Erythroblast (primary cell): Measurements from ENCODE around the gene RUNX3.
"Not testable (repeated sequence)": the region's sequence is repeated elsewhere in the genome, so short reads cannot be mapped to it uniquely, and the experiment has no call there.

Source experiments
- DNase-seq, 2 experiments: peaks; one replicate each; lab custom pipeline; 2025; lab: John Stamatoyannopoulos, UW
- GATA1 ChIP-seq: IDR thresholded peaks from 2 replicates; pipeline ENCODE4 v1.6.1; 2011; ENCODE audit warnings: low read depth, mild to moderate bottlenecking, control low read depth, low read length, moderate library complexity
- POLR2A ChIP-seq: IDR thresholded peaks from 2 replicates; pipeline ENCODE4 v1.6.1; 2011; ENCODE audit warnings: mild to moderate bottlenecking, low read length

Gene RUNX3

DNA sequence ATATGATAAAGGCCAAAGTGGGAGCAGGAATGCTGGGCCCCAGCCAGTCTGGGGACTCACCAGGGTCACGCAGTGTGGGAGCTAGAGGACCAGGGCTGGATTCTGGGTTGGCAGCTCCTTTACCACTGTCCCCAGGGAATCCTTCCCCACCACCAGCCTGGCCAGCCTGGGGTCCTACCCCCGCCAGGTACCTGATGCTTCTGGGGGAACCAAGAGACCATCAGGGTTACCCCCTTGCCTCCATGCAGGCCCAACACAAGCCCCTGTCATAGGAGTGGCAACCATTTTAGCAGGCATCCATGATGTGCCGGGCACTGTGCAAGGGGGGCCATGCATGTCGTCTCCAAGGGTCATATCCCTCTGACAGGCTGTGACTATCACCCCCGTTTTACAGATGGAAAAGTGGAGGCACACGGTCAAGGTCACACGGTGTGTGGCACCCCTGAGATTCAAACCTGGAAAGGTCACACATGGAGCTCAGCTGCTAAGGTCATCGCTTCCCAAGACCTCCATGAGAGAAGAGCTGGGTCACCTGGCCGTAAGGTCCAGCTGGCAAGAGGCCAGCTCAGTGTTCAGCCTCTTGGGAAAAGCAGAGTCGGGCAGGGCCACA, 16.4 kb downstream of the RUNX3 start:
- no peak for DNase-seq
- no peak for TF ChIP-seq POLR2A
- no peak for TF ChIP-seq GATA1

DNA sequence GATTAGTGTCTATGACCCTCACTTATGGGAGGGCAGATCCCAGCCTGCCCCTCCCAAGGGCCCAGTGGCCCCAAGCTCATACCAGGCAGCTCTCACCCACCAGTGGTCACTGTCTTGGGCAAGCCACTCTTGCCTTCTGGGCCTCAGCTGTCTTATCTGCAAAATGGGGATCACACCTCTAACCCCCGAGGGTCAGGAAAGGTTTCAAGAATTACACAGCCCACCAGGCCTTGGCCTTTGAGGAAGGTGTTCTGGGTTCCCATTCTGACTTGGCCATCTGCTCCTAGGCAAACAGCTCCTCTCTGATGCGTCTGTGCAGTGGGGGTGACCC, 16.8 kb downstream of the RUNX3 start:
- DNase-seq = no peak
- TF ChIP-seq GATA1 (no peak), POLR2A (no peak)

DNA sequence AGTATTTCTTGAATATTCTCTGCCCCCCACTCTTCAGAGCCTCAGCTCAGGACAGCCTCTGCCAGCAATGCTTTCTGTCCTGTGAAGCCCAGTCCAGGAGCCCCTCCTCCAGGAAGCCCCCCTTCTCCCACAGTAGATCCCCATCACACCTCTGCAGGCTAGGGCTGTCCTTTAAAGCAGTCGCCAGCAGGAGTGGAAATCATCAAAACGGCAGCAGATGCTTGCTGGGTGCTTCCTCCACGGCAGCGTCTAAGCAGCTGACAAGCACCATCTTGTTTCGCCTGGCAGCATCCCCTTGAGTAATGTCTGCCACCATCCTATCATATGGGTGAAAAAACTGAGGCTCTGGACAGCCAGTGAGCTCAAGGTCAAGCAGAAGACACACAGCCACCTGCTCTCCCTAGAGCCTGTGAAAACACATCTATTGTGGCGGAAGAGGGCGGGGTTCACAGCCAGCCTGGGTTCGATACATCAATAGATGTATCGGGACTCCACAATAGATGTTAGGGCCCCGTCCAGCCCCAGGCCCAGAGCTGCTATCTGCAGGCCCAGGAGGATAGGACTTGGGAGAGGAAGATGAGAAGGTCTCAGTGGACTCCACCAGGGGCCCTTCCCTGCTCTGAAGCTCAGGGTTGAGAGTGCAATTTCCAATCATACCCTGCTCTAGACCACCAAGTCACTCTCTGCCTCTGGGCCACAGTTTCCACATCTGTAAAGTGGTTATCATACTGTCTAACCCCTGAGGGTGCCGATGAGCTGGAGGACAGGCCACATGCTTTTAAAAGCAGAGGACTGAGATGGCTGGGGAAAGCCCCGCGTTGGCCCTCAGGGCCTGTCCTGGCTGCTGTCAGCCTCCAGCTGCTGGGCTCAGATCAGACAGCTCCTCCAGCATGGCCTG, 17.5 kb downstream of the RUNX3 start:
- no peak for DNase-seq
- no peak for TF ChIP-seq POLR2A
- TF ChIP-seq GATA1 = no peak

DNA sequence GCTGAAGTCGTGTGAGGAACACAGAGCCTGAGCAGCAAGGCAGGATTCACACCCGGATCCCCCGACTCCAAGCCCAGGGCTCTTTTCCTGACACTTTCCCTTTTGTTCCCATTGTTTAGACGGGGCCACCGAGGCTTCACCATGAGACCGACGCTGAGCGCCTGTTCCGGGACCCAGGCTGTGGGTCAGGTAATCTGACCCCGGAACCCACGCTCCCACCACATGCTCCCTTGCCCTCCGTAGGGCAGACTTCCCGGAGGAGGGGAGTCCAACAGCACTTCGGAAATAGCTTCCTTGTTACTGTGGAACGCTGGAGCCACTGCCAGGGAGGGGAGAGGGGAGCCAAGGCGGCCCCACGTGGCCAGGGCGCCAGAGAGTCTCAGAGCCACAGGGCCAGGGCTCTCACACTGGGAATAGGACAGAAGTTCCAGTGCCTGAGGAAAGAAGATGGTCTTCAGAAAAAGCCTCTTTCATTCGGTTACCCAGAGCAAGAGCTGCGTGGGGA, 18.4 kb downstream of the RUNX3 start:
- TF ChIP-seq GATA1 = no peak
- no peak for TF ChIP-seq POLR2A

DNA sequence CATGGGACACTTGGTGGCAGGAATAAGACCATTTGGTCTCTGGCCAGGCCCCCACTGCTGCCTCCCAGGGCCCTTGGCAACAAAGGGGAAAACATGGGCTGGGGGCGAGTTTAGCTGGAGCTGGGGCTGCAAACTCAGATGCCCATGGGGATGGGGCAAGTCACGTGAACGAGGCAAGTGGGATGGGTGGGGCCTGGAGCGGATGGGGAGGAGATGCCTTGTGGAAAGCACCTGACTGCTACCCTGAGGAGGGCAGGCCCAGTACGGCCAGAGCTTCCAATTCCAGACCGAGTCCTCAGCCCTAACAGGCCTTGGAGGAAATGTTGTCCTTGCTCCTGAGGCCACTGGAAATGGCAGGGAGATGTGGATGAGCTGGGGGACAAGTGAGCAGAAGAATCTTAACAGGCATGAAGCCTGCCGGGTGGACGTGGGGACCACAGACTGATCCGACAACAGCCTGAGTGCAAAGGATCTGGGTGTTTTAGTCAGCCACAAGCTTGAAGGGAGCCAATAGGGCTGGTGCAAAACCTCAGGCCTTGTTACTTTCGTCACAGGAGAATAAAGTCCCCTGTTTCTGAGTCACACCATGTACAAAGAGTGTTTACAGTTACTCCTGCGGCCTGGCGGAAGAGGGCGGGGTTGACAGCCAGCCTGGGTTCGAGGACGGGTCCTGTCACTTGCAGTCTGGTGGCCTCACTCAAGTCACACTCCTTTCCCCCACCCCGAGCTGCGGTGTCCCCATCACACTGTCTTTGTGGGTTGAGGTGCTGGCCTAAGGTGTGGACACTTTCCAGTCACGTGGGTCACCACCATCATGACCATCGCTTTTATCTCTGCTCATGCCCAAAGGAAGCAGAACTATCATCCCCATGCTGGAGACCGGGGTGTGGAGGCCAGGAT, 19.1 kb downstream of the RUNX3 start:
- TF ChIP-seq POLR2A = no peak
- no peak for TF ChIP-seq GATA1
- no peak for DNase-seq

More for the DNA sequence above, 18.4 kb downstream of the RUNX3 start:
- DNase-seq = no peak

DNA sequence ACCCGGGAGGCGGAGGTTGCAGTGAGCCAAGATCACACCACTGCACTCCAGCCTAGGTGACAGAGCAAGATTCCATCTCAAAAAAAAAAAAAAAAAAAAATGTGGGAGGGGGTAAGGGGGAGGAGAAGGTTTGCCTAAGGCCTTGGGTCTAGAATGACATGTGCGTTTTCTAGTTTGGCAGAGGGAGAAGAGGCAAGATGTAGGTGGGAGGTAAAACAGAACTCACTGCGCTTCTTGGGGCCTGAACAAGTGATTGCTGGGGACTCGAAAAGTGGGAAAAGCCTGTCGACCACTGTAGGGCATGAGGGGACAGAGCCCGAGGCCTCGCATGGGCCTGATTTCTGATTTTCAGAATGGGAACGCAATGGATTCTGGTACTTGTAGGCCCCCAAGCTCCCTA, 19.9 kb downstream of the RUNX3 start:
- no peak for TF ChIP-seq GATA1
- TF ChIP-seq POLR2A = no peak
- DNase-seq = no peak

DNA sequence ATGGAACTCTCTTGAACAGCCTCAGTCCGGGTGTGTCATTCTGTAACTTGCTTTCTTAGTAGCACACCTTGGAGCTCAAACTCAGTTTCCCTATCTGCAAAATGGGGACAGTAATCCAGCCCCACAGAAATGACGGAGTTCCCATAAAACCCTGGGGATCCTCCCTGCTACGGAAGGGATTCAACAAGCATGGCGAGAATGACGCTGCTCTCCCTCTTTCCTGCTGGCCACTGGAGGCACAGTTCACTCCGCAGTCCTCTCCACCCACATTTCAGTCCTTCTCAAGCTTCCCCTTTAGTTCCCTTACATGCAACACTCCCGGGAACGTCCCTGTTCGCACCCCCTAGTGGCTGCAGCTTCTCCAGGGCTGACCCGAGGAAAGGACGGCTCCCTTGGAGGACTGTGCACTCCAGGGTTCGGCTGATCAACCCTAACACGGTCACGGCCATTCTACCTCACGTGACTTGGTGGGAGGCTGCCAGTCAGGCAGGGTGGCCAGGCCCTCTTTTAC, 20.6 kb downstream of the RUNX3 start:
- no peak for TF ChIP-seq GATA1
- no peak for TF ChIP-seq POLR2A
- peak in 1 of 2 experiments; percentile 10 for DNase-seq

DNA sequence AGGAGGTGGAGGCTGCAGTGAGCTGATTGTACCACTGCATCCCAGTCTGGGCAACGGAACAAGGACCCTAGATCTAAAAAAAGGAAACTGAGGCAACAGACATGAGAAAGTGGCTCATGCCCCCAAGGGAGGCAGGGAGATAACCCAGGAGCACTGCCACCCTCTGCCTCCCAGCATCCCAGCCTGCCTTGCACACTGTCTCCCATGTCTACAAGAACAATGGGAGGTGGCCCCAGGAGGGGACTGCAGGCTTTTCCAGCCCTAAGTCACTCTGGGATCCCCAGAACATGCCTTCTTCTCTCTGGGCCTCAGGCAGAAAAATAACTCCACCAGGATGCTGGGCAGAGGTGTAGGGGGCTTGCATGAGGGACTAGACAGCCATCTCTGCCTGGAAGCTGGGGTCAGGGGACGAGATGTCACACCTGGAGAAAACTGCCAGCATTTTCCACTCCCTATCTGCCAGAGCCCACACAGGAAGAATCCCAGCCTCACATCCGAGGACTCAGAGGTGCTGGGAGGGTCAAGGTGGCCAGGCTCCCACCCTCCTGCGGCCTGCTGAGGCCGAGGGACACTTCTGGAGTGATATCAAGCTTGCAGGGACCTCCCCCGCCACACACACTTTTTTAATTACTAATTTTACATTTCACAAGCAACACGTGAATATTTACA, 21.4 kb downstream of the RUNX3 start:
- no peak for DNase-seq
- no peak for TF ChIP-seq GATA1
- no peak for TF ChIP-seq POLR2A

DNA sequence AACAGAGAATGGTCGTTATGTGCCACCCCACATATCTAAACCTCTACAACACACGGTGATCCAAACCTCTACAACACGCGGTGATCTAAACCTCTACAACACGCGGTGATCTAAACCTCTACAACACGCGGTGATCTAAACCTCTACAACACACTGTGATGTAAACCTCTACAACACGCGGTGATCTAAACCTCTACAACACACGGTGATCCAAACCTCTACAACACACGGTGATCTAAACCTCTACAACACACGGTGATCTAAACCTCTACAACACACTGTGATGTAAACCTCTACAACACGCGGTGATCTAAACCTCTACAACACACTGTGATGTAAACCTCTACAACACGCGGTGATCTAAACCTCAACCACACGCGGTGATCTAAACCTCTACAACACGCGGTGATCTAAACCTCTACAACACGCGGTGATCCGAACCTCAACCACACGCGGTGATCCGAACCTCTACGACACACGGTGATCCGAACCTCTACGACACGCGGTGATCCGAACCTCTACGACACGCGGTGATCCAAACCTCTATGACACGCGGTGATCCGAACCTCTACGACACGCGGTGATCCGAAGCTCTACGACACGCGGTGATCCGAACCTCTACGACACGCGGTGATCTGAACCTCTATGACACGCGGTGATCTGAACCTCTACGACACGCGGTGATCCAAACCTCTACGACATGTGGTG, 22.3 kb downstream of the RUNX3 start:
- DNase-seq = not testable (repeated sequence)

DNA sequence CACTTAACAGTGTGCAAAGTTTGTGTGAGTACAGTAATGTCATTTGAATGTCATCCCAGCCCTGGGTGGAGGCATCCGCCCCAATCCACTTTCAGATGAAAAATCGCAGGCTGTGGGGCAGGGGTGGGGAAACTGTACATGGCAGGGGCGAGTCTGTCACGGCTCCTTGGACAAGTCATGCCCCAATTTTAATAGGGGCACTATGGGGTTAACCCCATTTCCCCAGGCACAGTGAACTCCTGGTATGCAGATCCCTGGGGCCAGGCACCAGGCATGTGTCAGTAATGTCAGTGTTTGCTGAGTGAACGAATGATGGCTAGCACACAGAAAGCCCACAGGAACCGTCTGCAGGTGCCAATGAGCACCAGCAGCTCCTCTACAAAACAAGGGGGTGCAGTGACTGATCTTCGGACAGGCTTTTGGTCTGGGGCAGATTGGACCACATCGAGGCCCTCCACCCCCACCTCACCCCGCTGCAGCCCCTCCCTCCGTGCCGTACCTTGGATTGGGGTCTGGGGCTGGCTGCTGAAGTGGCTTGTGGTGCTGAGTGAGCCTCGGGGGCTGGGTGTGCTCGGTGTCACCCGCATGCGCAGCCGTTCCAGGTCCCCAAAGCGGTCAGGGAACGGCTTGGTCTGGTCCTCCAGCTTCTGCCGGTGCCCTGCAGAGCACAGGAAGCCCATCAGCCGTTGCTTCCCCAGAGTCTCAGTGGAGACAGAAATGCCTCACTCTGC, 23.2 kb downstream of the RUNX3 start:
- TF ChIP-seq GATA1 (no peak), POLR2A (no peak)
- no peak for DNase-seq

DNA sequence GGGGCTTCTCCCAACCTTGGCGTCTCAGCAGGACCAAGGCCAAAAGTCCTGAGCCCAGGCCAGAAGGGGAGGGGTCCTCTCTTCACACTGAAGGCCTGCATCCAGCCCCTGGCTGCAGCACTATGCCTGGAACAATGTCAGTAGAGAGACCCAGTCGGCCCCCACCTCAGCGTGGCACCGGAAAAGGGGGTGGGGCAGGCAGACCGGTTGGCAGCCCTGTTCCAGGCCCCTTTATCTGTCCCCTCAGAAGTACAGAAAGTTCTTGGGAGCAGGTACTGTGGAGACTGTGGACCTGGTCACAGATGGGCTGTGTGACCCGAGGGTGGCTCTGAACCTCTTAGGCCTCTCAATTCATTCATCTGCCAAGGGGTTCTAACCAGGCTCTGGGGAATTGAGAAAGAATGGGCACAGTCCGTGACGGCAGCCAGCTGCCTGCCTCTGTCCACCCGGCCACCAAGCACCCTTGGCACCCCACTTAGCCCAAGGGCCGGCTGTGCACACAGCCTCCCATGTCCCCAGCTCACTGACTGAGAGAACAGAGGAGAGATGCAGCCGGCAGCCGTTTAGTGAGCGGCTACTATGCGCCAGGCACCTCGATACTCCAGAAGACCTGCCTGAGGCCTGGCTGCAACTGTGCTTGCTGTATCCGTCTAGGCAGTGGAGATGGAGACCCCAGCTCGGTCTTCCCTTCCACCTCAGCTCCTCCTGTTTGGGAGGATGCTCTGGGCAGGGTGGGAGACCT, 23.9 kb downstream of the RUNX3 start:
- DNase-seq = no peak
- no peak for TF ChIP-seq GATA1
- no peak for TF ChIP-seq POLR2A
